ENCODE results near the gene ADAMTSL1. TPM values are rescaled to one million over a fixed set of nuclear protein-coding genes. Genes with fewer than 3 reads are reported as not detected.
"Not testable (repeated sequence)": the region's sequence is repeated elsewhere in the genome, so short reads cannot be mapped to it uniquely, and the experiment has no call there.

Gene ADAMTSL1
- total RNA-seq, 4 donors from 2014 or later = 0.32 to 2.3 (median 1.3) TPM

- WGBS = 85% methylated on average over 6 of the region's 6 CpGs
These were observed 449.9 kb downstream of the ADAMTSL1 start for GRCh38 chr9:18923671-18924430.

GRCh38 chr9:18925880-18926279, 451.9 kb downstream of the ADAMTSL1 start:
- DNase-seq (ENCODE audit: low spot score in 2 of 2) = no peak
- no peaks in the 10 kb centered on the region for H3K36me3 ChIP-seq
- no peaks in the 10 kb centered on the region for H3K27me3 ChIP-seq
- H3K9me3 ChIP-seq = no peaks in the 10 kb centered on the region
- no peak for TF ChIP-seq CTCF (IDR thresholded peaks at IDR 0.05)
- TF ChIP-seq POLR2A (IDR thresholded peaks at IDR 0.05) = no peak
- TF ChIP-seq EP300 (IDR thresholded peaks at IDR 0.05) = no peak
- TF ChIP-seq POLR2AphosphoS5 (IDR thresholded peaks at IDR 0.05) = no peak
- peaks cover 7% of the 10 kb centered on the region for H3K4me1 ChIP-seq
- no peak overlapping the region for H3K4me3 ChIP-seq
- no peak overlapping the region for H3K27ac ChIP-seq

More at GRCh38 chr9:18923671-18924430, 449.9 kb downstream of the ADAMTSL1 start:
- Histone ChIP-seq H3K36me3 (no peaks in the 10 kb centered on the region), H3K4me1 (peaks cover 11% of the 10 kb centered on the region), H3K9me3 (no peaks in the 10 kb centered on the region), H3K4me3 (no peak overlapping the region), H3K27ac (no peak overlapping the region), H3K27me3 (no peaks in the 10 kb centered on the region)
- TF ChIP-seq POLR2A (IDR thresholded peaks at IDR 0.05) = no peak
- DNase-seq (ENCODE audit: low spot score in 2 of 2) = no peak

- DNase-seq (ENCODE audit: low spot score in 2 of 2) = no peak
- 89% methylated on average over 3 of the region's 3 CpGs for WGBS
- Histone ChIP-seq H3K4me1 (peaks cover 7% of the 10 kb centered on the region), H3K9me3 (no peaks in the 10 kb centered on the region), H3K27me3 (no peaks in the 10 kb centered on the region), H3K27ac (no peak overlapping the region), H3K36me3 (no peaks in the 10 kb centered on the region), H3K4me3 (no peak overlapping the region)
- TF ChIP-seq POLR2A (IDR thresholded peaks at IDR 0.05) (no peak), EP300 (IDR thresholded peaks at IDR 0.05) (no peak), CTCF (IDR thresholded peaks at IDR 0.05) (no peak), POLR2AphosphoS5 (IDR thresholded peaks at IDR 0.05) (no peak)
These were observed 452.6 kb downstream of the ADAMTSL1 start for GRCh38 chr9:18926513-18926912.

- Histone ChIP-seq H3K27ac (no peak overlapping the region), H3K4me1 (no peaks in the 10 kb centered on the region), H3K9me3 (no peaks in the 10 kb centered on the region), H3K27me3 (no peaks in the 10 kb centered on the region), H3K36me3 (no peaks in the 10 kb centered on the region), H3K4me3 (no peak overlapping the region)
- WGBS = 89% methylated on average over 7 of the region's 7 CpGs
- TF ChIP-seq EP300 (IDR thresholded peaks at IDR 0.05) = no peak
- no peak for TF ChIP-seq POLR2A (IDR thresholded peaks at IDR 0.05)
- TF ChIP-seq POLR2AphosphoS5 (IDR thresholded peaks at IDR 0.05) = no peak
- no peak for TF ChIP-seq CTCF (IDR thresholded peaks at IDR 0.05)
- no peak for DNase-seq (ENCODE audit: low spot score in 2 of 2)
These were observed 454.8 kb downstream of the ADAMTSL1 start for GRCh38 chr9:18928711-18929110.

- WGBS = 88% methylated on average over 13 of the region's 13 CpGs
- not testable (repeated sequence) for H3K27me3 ChIP-seq; H3K27ac ChIP-seq; H3K4me3 ChIP-seq; H3K4me1 ChIP-seq; DNase-seq (ENCODE audit: low spot score in 2 of 2); H3K9me3 ChIP-seq; H3K36me3 ChIP-seq
These were observed 456.7 kb downstream of the ADAMTSL1 start for GRCh38 chr9:18930611-18931010.

GRCh38 chr9:18935541-18935940, 461.6 kb downstream of the ADAMTSL1 start:
- DNase-seq (ENCODE audit: low spot score in 2 of 2) = no peak
- Histone ChIP-seq H3K4me3 (no peak overlapping the region), H3K36me3 (no peaks in the 10 kb centered on the region), H3K9me3 (no peaks in the 10 kb centered on the region), H3K4me1 (no peaks in the 10 kb centered on the region), H3K27me3 (no peaks in the 10 kb centered on the region), H3K27ac (no peak overlapping the region)
- 67% methylated on average over 2 of the region's 2 CpGs for WGBS
- TF ChIP-seq CTCF (IDR thresholded peaks at IDR 0.05) (no peak), POLR2AphosphoS5 (IDR thresholded peaks at IDR 0.05) (no peak), POLR2A (IDR thresholded peaks at IDR 0.05) (no peak), EP300 (IDR thresholded peaks at IDR 0.05) (no peak)

Measured in suprapubic skin (tissue), 4 donors.